OCI-LY3 (cell line): ENCODE data around the gene SLC7A1.

ENCODE experiments used
- EZH2phosphoT487 ChIP-seq: fragments of 200-600 bp; shearing (Covaris generic); IDR thresholded peaks from 2 replicates; pipeline ENCODE4 v1.6.1; 2018; ENCODE audit warnings: antibody characterized with exemption, mixed run types, low read depth
- TF ChIP-seq, protein P1 (sequence below): fragments of 200-600, 300-600 bp; sonication (generic); IDR thresholded peaks from 2 replicates; pipeline ENCODE4 v1.5.1; 2014; ENCODE audit warnings: antibody characterized with exemption, low read length, low read depth

DNA sequence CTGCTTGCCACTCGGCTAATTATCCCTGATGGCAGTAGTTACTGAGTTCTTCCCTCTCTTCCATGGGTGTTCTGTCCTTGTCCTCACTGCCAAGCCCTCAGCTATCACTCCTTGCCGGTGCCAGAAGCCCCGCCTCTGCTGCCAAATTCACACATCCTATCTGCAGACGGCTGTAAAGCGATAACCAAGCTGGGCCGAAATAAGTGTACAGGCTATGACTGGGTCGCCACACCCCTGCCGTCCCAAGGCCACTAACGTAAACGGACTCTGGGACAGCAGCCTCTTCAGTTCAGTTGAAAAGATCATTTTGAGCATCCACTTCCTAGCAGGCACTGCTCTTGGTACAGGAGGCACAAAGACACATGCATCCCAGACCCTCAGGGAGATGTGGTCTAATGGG, 13.3 kb downstream of the SLC7A1 start:
- TF ChIP-seq, protein P1, sequence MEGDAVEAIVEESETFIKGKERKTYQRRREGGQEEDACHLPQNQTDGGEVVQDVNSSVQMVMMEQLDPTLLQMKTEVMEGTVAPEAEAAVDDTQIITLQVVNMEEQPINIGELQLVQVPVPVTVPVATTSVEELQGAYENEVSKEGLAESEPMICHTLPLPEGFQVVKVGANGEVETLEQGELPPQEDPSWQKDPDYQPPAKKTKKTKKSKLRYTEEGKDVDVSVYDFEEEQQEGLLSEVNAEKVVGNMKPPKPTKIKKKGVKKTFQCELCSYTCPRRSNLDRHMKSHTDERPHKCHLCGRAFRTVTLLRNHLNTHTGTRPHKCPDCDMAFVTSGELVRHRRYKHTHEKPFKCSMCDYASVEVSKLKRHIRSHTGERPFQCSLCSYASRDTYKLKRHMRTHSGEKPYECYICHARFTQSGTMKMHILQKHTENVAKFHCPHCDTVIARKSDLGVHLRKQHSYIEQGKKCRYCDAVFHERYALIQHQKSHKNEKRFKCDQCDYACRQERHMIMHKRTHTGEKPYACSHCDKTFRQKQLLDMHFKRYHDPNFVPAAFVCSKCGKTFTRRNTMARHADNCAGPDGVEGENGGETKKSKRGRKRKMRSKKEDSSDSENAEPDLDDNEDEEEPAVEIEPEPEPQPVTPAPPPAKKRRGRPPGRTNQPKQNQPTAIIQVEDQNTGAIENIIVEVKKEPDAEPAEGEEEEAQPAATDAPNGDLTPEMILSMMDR, result no peak
- TF ChIP-seq EZH2phosphoT487, result no peak
